HepG2 (cell line): Measurements from ENCODE around the gene PCYOX1L. TPM values are rescaled to one million over a fixed set of nuclear protein-coding genes. Genes with fewer than 3 reads are reported as not detected.

Source experiments
- BORCS8-MEF2B ChIP-seq: sonication (generic); formaldehyde crosslinking; IDR thresholded peaks from 2 replicates; pipeline ENCODE4 v1.8.0; 2022; ENCODE audit warnings: mild to moderate bottlenecking, missing genetic modification reagents
- CEBPG ChIP-seq: IDR thresholded peaks from 2 replicates; pipeline ENCODE4 v1.6.1; 2016
- EEA1 ChIP-seq: sonication (generic); formaldehyde crosslinking; IDR thresholded peaks from 2 replicates; pipeline ENCODE4 v1.5.1; 2020; ENCODE audit warnings: mild to moderate bottlenecking, missing genetic modification reagents, borderline replicate concordance
- FIP1L1 ChIP-seq: fragments of 200-400 bp; formaldehyde crosslinking; IDR thresholded peaks from 2 replicates; pipeline ENCODE4 v1.6.1; 2018; ENCODE audit warnings: low read depth, mild to moderate bottlenecking, low read length, moderate library complexity, borderline replicate concordance; ENCODE audit not compliant: insufficient read depth
- GLI4 ChIP-seq: sonication (generic); formaldehyde crosslinking; IDR thresholded peaks from 2 replicates; pipeline ENCODE4 v1.5.1; 2020; ENCODE audit warnings: missing genetic modification reagents, mild to moderate bottlenecking, moderate library complexity, borderline replicate concordance
- HIVEP1 ChIP-seq: sonication (generic); formaldehyde crosslinking; IDR thresholded peaks from 2 replicates; pipeline ENCODE4 v1.4.0; 2020; ENCODE audit warnings: mild to moderate bottlenecking, missing genetic modification reagents
- IKZF4 ChIP-seq: sonication (generic); formaldehyde crosslinking; IDR thresholded peaks from 2 replicates; pipeline ENCODE4 v1.5.1; 2020; ENCODE audit warnings: borderline replicate concordance, mild to moderate bottlenecking, low read depth, missing genetic modification reagents; ENCODE audit errors: not compliant biosample characterization
- KMT2B ChIP-seq: IDR thresholded peaks from 2 replicates; pipeline ENCODE4 v1.6.1; 2016; ENCODE audit warnings: missing genetic modification reagents, missing compliant biosample characterization
- NFE2 ChIP-seq: sonication (generic); formaldehyde crosslinking; IDR thresholded peaks from 2 replicates; pipeline ENCODE4 v1.4.0; 2020; ENCODE audit warnings: missing genetic modification reagents
- NFE2L2 ChIP-seq: fragments of 150-350 bp; IDR thresholded peaks from 2 replicates; pipeline ENCODE4 v1.6.1; 2014; ENCODE audit warnings: low read length
- SALL1 ChIP-seq: sonication (generic); formaldehyde crosslinking; IDR thresholded peaks from 2 replicates; pipeline ENCODE4 v1.8.0; 2022; ENCODE audit warnings: mild to moderate bottlenecking, missing genetic modification reagents
- ZNF563 ChIP-seq: sonication (generic); formaldehyde crosslinking; IDR thresholded peaks from 2 replicates; pipeline ENCODE4 v1.8.0; 2022; ENCODE audit warnings: mild to moderate bottlenecking, moderate library complexity, missing genetic modification reagents
- ZNF850 ChIP-seq: sonication (generic); formaldehyde crosslinking; conservative IDR thresholded peaks from 2 replicates; pipeline ENCODE4 v1.9.0; 2021; ENCODE audit warnings: mild to moderate bottlenecking, missing genetic modification reagents
- ZSCAN12 ChIP-seq: sonication (generic); formaldehyde crosslinking; IDR thresholded peaks from 2 replicates; pipeline ENCODE4 v1.9.0; 2021; ENCODE audit warnings: mild to moderate bottlenecking, missing genetic modification reagents
- polyA plus RNA-seq, 8 experiments: library from polyadenylated mRNA; depleted of rRNA in 3 of 8; stranded (reverse) in 7 of 8; unstranded in 1 of 8; fragments of >200 nt; fragmentation: Illumina TruSeq in 4 of 8; extraction: Trizol in 4 of 8; gene quantifications; 2 replicates each; pipeline versions ENCODE4 v1.2.1 to v1.2.3, GENCODE V29; 2011 to 2016; ENCODE audit warnings: low read depth in 4 of 8, missing spikeins in 1 of 8, mixed read lengths in 1 of 8; ENCODE audit not compliant: insufficient read depth in 1 of 8
- total RNA-seq, 5 experiments: library from RNA; depleted of rRNA; stranded (reverse); fragments of >200 nt; fragmentation: Illumina TruSeq; extraction: Trizol; gene quantifications; 2 replicates each; pipeline ENCODE4 v1.2.3, GENCODE V29; 2016; ENCODE audit warnings: low read depth in 1 of 5
- TF ChIP-seq, protein P1 (sequence below): sonication (generic); formaldehyde crosslinking; IDR thresholded peaks from 2 replicates; pipeline ENCODE4 v1.4.0; 2020; ENCODE audit warnings: missing genetic modification reagents
- TF ChIP-seq, protein P2 (sequence below): sonication (generic); formaldehyde crosslinking; IDR thresholded peaks from 2 replicates; pipeline ENCODE4 v1.8.1; 2023; ENCODE audit warnings: mild to moderate bottlenecking, missing genetic modification reagents
- TF ChIP-seq, protein P3 (sequence below): sonication (generic); formaldehyde crosslinking; IDR thresholded peaks from 2 replicates; pipeline ENCODE4 v1.8.0; 2022; ENCODE audit warnings: mild to moderate bottlenecking, missing genetic modification reagents, moderate library complexity
- TF ChIP-seq, protein P4 (sequence below): sonication (generic); formaldehyde crosslinking; IDR thresholded peaks from 2 replicates; pipeline ENCODE4 v1.9.0; 2021; ENCODE audit warnings: missing genetic modification reagents, mild to moderate bottlenecking, borderline replicate concordance
- TF ChIP-seq, protein P5 (sequence below): sonication (generic); formaldehyde crosslinking; IDR thresholded peaks from 2 replicates; pipeline ENCODE4 v1.4.0; 2020; ENCODE audit warnings: mild to moderate bottlenecking, missing genetic modification reagents
- TF ChIP-seq, protein P6 (sequence below): sonication (generic); formaldehyde crosslinking; IDR thresholded peaks from 2 replicates; pipeline ENCODE4 v1.4.0; 2020; ENCODE audit warnings: missing genetic modification reagents, low read depth, mild to moderate bottlenecking, borderline replicate concordance
- TF ChIP-seq, protein P7 (sequence below): sonication (generic); formaldehyde crosslinking; IDR thresholded peaks from 2 replicates; pipeline ENCODE4 v1.5.0; 2020; ENCODE audit warnings: missing genetic modification reagents, mild to moderate bottlenecking, borderline replicate concordance

PCYOX1L gene
- total and polyA plus RNA-seq, 2 of the 13 experiments (the other 11 are each of a cell fraction or from before 2014, with no cell fraction given) = 1.00 to 3.7 TPM

DNA sequence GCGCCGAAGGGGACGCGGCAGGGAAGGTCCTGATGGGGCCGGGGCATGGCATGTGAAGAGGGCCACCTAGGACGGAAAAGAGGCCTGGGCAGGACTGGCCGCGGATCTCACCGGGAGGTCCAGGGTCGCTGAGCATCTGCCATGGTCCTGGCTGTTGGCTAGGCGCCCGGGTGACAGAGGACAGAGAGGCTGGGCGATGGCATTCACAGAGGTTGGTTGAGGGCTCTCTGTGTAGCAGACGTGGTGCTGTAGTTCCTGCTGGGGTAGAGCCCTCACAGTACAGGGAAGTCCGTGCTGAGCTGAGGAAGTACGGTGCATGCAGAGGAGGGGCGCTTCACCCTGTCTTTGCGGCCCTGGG, 427 bp downstream of the PCYOX1L start (continued):
- TF ChIP-seq, protein P1, sequence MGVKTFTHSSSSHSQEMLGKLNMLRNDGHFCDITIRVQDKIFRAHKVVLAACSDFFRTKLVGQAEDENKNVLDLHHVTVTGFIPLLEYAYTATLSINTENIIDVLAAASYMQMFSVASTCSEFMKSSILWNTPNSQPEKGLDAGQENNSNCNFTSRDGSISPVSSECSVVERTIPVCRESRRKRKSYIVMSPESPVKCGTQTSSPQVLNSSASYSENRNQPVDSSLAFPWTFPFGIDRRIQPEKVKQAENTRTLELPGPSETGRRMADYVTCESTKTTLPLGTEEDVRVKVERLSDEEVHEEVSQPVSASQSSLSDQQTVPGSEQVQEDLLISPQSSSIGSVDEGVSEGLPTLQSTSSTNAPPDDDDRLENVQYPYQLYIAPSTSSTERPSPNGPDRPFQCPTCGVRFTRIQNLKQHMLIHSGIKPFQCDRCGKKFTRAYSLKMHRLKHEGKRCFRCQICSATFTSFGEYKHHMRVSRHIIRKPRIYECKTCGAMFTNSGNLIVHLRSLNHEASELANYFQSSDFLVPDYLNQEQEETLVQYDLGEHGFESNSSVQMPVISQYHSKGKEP (CRISPR knock-in tag) = no peak
- TF ChIP-seq GLI4 = no peak
- TF ChIP-seq FIP1L1 = no peak
- no peak for TF ChIP-seq KMT2B (CRISPR knock-in tag)
- 0 out of 2 replicates have a peak, but pooled peaks have one; percentile 13 for TF ChIP-seq ZNF563 (CRISPR knock-in tag)
- TF ChIP-seq, protein P2, sequence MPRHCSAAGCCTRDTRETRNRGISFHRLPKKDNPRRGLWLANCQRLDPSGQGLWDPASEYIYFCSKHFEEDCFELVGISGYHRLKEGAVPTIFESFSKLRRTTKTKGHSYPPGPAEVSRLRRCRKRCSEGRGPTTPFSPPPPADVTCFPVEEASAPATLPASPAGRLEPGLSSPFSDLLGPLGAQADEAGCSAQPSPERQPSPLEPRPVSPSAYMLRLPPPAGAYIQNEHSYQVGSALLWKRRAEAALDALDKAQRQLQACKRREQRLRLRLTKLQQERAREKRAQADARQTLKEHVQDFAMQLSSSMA (CRISPR knock-in tag) = peak; percentile 69
- TF ChIP-seq, protein P3, sequence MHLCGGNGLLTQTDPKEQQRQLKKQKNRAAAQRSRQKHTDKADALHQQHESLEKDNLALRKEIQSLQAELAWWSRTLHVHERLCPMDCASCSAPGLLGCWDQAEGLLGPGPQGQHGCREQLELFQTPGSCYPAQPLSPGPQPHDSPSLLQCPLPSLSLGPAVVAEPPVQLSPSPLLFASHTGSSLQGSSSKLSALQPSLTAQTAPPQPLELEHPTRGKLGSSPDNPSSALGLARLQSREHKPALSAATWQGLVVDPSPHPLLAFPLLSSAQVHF (CRISPR knock-in tag) = no peak
- TF ChIP-seq EEA1 (CRISPR knock-in tag) = peak; percentile 5; the same call in 1 of the 2 replicates
- TF ChIP-seq NFE2L2 = no peak
- TF ChIP-seq, protein P4, sequence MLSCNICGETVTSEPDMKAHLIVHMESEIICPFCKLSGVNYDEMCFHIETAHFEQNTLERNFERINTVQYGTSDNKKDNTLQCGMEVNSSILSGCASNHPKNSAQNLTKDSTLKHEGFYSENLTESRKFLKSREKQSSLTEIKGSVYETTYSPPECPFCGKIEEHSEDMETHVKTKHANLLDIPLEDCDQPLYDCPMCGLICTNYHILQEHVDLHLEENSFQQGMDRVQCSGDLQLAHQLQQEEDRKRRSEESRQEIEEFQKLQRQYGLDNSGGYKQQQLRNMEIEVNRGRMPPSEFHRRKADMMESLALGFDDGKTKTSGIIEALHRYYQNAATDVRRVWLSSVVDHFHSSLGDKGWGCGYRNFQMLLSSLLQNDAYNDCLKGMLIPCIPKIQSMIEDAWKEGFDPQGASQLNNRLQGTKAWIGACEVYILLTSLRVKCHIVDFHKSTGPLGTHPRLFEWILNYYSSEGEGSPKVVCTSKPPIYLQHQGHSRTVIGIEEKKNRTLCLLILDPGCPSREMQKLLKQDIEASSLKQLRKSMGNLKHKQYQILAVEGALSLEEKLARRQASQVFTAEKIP (CRISPR knock-in tag) = no peak
- 0 out of 2 replicates have a peak, but pooled peaks have one; percentile 12 for TF ChIP-seq SALL1 (CRISPR knock-in tag)
- no peak for TF ChIP-seq BORCS8-MEF2B (CRISPR knock-in tag)
- no peak for TF ChIP-seq ZNF850 (CRISPR knock-in tag)
- TF ChIP-seq, protein P5, sequence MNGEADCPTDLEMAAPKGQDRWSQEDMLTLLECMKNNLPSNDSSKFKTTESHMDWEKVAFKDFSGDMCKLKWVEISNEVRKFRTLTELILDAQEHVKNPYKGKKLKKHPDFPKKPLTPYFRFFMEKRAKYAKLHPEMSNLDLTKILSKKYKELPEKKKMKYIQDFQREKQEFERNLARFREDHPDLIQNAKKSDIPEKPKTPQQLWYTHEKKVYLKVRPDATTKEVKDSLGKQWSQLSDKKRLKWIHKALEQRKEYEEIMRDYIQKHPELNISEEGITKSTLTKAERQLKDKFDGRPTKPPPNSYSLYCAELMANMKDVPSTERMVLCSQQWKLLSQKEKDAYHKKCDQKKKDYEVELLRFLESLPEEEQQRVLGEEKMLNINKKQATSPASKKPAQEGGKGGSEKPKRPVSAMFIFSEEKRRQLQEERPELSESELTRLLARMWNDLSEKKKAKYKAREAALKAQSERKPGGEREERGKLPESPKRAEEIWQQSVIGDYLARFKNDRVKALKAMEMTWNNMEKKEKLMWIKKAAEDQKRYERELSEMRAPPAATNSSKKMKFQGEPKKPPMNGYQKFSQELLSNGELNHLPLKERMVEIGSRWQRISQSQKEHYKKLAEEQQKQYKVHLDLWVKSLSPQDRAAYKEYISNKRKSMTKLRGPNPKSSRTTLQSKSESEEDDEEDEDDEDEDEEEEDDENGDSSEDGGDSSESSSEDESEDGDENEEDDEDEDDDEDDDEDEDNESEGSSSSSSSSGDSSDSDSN (CRISPR knock-in tag) = peak; percentile 49
- no peak for TF ChIP-seq NFE2
- no peak for TF ChIP-seq IKZF4
- TF ChIP-seq HIVEP1 = no peak
- TF ChIP-seq, protein P6, sequence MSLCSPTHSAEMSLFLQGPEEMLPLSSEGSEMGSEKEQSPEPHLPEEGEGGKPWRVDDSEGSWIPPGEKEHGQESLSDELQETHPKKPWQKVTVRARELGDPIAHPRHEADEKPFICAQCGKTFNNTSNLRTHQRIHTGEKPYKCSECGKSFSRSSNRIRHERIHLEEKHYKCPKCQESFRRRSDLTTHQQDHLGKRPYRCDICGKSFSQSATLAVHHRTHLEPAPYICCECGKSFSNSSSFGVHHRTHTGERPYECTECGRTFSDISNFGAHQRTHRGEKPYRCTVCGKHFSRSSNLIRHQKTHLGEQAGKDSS (CRISPR knock-in tag) = 0 out of 2 replicates have a peak, but pooled peaks have one; percentile 41
- no peak for TF ChIP-seq CEBPG (CRISPR knock-in tag)
- TF ChIP-seq, protein P7, sequence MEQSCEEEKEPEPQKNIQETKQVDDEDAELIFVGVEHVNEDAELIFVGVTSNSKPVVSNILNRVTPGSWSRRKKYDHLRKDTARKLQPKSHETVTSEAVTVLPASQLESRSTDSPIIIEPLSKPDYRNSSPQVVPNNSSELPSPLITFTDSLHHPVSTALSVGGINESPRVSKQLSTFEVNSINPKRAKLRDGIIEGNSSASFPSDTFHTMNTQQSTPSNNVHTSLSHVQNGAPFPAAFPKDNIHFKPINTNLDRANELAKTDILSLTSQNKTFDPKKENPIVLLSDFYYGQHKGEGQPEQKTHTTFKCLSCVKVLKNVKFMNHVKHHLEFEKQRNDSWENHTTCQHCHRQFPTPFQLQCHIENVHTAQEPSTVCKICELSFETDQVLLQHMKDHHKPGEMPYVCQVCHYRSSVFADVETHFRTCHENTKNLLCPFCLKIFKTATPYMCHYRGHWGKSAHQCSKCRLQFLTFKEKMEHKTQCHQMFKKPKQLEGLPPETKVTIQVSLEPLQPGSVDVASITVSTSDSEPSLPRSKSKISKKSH (CRISPR knock-in tag) = no peak
- no peak for TF ChIP-seq ZSCAN12
